Adrenal gland (tissue), 5 donors: ENCODE data around the gene SH2D7.

ENCODE experiments used
- CTCF ChIP-seq, 6 experiments: fragments of 450-650 bp in 4 of 6; fragments of 200-600 bp in 2 of 6; sonication (generic) in 1 of 6; IDR thresholded peaks; 1 replicate in 5 of 6; 2 replicates in 1 of 6; pipeline versions ENCODE4 v1.5.1 to v1.8.0; 2016 to 2021; ENCODE audit warnings: antibody characterized with exemption in 6 of 6, mild to moderate bottlenecking in 2 of 6, moderate library complexity in 1 of 6
- POLR2A ChIP-seq, 2 donors: fragments of 450-650 bp; IDR thresholded peaks; one replicate each; pipeline ENCODE4 v1.6.1; 2017; ENCODE audit warnings: antibody characterized with exemption in 2 of 2, mild to moderate bottlenecking in 2 of 2, moderate library complexity in 1 of 2
- donor health status: DM: no; HTN: no; CAD: no.

GRCh38 chr15:78083186-78083585 is 9.2 kb upstream of the SH2D7 start:
- no peak for TF ChIP-seq CTCF (IDR thresholded peaks at IDR 0.05)
- no peak for TF ChIP-seq POLR2A (IDR thresholded peaks at IDR 0.05)
